Measurements from ENCODE around the gene TNS4.

The TNS4 gene

GRCh38 chr17:40532520-40533253 lies 31.3 kb upstream of the TNS4 start:
- H4K8ac ChIP-seq (ENCODE audit: low read depth, low read length): no peak overlapping the region
- peaks cover 1% of the 10 kb centered on the region for H3K4me1 ChIP-seq (ENCODE audit: control insufficient read depth, low read depth, low read length)
- no peak overlapping the region for H3K4me2 ChIP-seq (ENCODE audit: low read length)
- no peak overlapping the region for H3K23ac ChIP-seq (ENCODE audit: low read length)
- no peak overlapping the region for H3K18ac ChIP-seq (ENCODE audit: low read length)
- H3K36me3 ChIP-seq (ENCODE audit: control insufficient read depth, insufficient read depth, low read length): no peaks in the 10 kb centered on the region
- H3K27ac ChIP-seq (ENCODE audit: low read depth, low read length): no peak overlapping the region
- DNase-seq: no peak
- H3K4ac ChIP-seq (ENCODE audit: low read depth, low read length): peak overlapping the region; percentile 27
- H3K56ac ChIP-seq (ENCODE audit: low read length): peak overlapping the region; percentile 11
- no peaks in the 10 kb centered on the region for H3K27me3 ChIP-seq (ENCODE audit: insufficient read depth, low read length, poor library complexity)
- WGBS (ENCODE audit: extremely low coverage, insufficient coverage, low lambda C conversion rate): no CpG with 5 or more reads among the region's 6 CpGs
- H3K9ac ChIP-seq (ENCODE audit: low read length): no peak overlapping the region
- no peak overlapping the region for H2BK5ac ChIP-seq (ENCODE audit: low read length)
- no peak overlapping the region for H4K5ac ChIP-seq (ENCODE audit: low read length)
- no peaks in the 10 kb centered on the region for H3K79me1 ChIP-seq (ENCODE audit: low read length)
- H2AK5ac ChIP-seq (ENCODE audit: low read length): no peak overlapping the region
- H2BK15ac ChIP-seq (replicated peaks; ENCODE audit: low read depth): peak overlapping the region; percentile 9
- H2BK120ac ChIP-seq (ENCODE audit: low read depth, low read length): no peak overlapping the region
- no peak overlapping the region for H3K4me3 ChIP-seq (ENCODE audit: low read length)
- no peaks in the 10 kb centered on the region for H3K79me2 ChIP-seq (ENCODE audit: control insufficient read depth, insufficient read depth, low read length)

GRCh38 chr17:40531051-40531991 lies 29.9 kb upstream of the TNS4 start:
- Histone ChIP-seq H3K56ac (ENCODE audit: low read length) (peak overlapping the region; percentile 54), H4K5ac (ENCODE audit: low read length) (no peak overlapping the region), H3K9ac (ENCODE audit: low read length) (no peak overlapping the region), H3K36me3 (ENCODE audit: control insufficient read depth, insufficient read depth, low read length) (no peaks in the 10 kb centered on the region), H4K8ac (ENCODE audit: low read depth, low read length) (no peak overlapping the region), H3K18ac (ENCODE audit: low read length) (no peak overlapping the region), H2AK5ac (ENCODE audit: low read length) (peak overlapping the region; percentile 52), H2BK15ac (replicated peaks; ENCODE audit: low read depth) (no peak overlapping the region), H3K4ac (ENCODE audit: low read depth, low read length) (no peak overlapping the region), H3K27me3 (ENCODE audit: insufficient read depth, low read length, poor library complexity) (no peaks in the 10 kb centered on the region), H2BK5ac (ENCODE audit: low read length) (no peak overlapping the region), H3K27ac (ENCODE audit: low read depth, low read length) (no peak overlapping the region), H3K4me2 (ENCODE audit: low read length) (no peak overlapping the region), H3K4me1 (ENCODE audit: control insufficient read depth, low read depth, low read length) (peaks cover 1% of the 10 kb centered on the region), H3K79me1 (ENCODE audit: low read length) (no peaks in the 10 kb centered on the region), H3K4me3 (ENCODE audit: low read length) (no peak overlapping the region), H3K23ac (ENCODE audit: low read length) (no peak overlapping the region), H2BK120ac (ENCODE audit: low read depth, low read length) (no peak overlapping the region), H3K79me2 (ENCODE audit: control insufficient read depth, insufficient read depth, low read length) (no peaks in the 10 kb centered on the region)
- no CpG with 5 or more reads among the region's 15 CpGs for WGBS (ENCODE audit: extremely low coverage, insufficient coverage, low lambda C conversion rate)
- no peak for DNase-seq

- Histone ChIP-seq H3K56ac (ENCODE audit: low read length) (peak overlapping the region; percentile 54), H3K79me1 (ENCODE audit: low read length) (no peaks in the 10 kb centered on the region), H3K23ac (ENCODE audit: low read length) (no peak overlapping the region), H2BK5ac (ENCODE audit: low read length) (no peak overlapping the region), H3K4me2 (ENCODE audit: low read length) (no peak overlapping the region), H2BK120ac (ENCODE audit: low read depth, low read length) (no peak overlapping the region), H3K4ac (ENCODE audit: low read depth, low read length) (no peak overlapping the region), H2AK5ac (ENCODE audit: low read length) (peak overlapping the region; percentile 52), H4K8ac (ENCODE audit: low read depth, low read length) (no peak overlapping the region), H3K18ac (ENCODE audit: low read length) (no peak overlapping the region), H3K36me3 (ENCODE audit: control insufficient read depth, insufficient read depth, low read length) (no peaks in the 10 kb centered on the region), H3K27me3 (ENCODE audit: insufficient read depth, low read length, poor library complexity) (no peaks in the 10 kb centered on the region), H2BK15ac (replicated peaks; ENCODE audit: low read depth) (no peak overlapping the region), H3K4me3 (ENCODE audit: low read length) (no peak overlapping the region), H3K79me2 (ENCODE audit: control insufficient read depth, insufficient read depth, low read length) (no peaks in the 10 kb centered on the region), H3K9ac (ENCODE audit: low read length) (no peak overlapping the region), H4K5ac (ENCODE audit: low read length) (no peak overlapping the region), H3K4me1 (ENCODE audit: control insufficient read depth, low read depth, low read length) (peaks cover 1% of the 10 kb centered on the region), H3K27ac (ENCODE audit: low read depth, low read length) (no peak overlapping the region)
- no peak for DNase-seq
- WGBS (ENCODE audit: extremely low coverage, insufficient coverage, low lambda C conversion rate): no CpG with 5 or more reads among the region's 5 CpGs
These were observed 29.1 kb upstream of the TNS4 start for GRCh38 chr17:40530531-40530994.

GRCh38 chr17:40529991-40530390 lies 28.6 kb upstream of the TNS4 start:
- Histone ChIP-seq H2AK5ac (ENCODE audit: low read length) (no peak overlapping the region), H3K36me3 (ENCODE audit: control insufficient read depth, insufficient read depth, low read length) (no peaks in the 10 kb centered on the region), H3K4me1 (ENCODE audit: control insufficient read depth, low read depth, low read length) (peaks cover 1% of the 10 kb centered on the region), H3K4ac (ENCODE audit: low read depth, low read length) (no peak overlapping the region), H4K8ac (ENCODE audit: low read depth, low read length) (no peak overlapping the region), H3K18ac (ENCODE audit: low read length) (no peak overlapping the region), H2BK120ac (ENCODE audit: low read depth, low read length) (no peak overlapping the region), H2BK15ac (replicated peaks; ENCODE audit: low read depth) (no peak overlapping the region), H3K4me3 (ENCODE audit: low read length) (no peak overlapping the region), H3K27me3 (ENCODE audit: insufficient read depth, low read length, poor library complexity) (no peaks in the 10 kb centered on the region), H3K27ac (ENCODE audit: low read depth, low read length) (no peak overlapping the region), H3K79me2 (ENCODE audit: control insufficient read depth, insufficient read depth, low read length) (no peaks in the 10 kb centered on the region), H3K56ac (ENCODE audit: low read length) (no peak overlapping the region), H4K5ac (ENCODE audit: low read length) (no peak overlapping the region), H3K4me2 (ENCODE audit: low read length) (no peak overlapping the region), H3K23ac (ENCODE audit: low read length) (no peak overlapping the region), H3K9ac (ENCODE audit: low read length) (no peak overlapping the region), H3K79me1 (ENCODE audit: low read length) (no peaks in the 10 kb centered on the region), H2BK5ac (ENCODE audit: low read length) (no peak overlapping the region)
- WGBS (ENCODE audit: extremely low coverage, insufficient coverage, low lambda C conversion rate): no CpG with 5 or more reads among the region's 2 CpGs
- no peak for DNase-seq

- WGBS (ENCODE audit: extremely low coverage, insufficient coverage, low lambda C conversion rate): no CpG with 5 or more reads among the region's 10 CpGs
These were observed 27.4 kb upstream of the TNS4 start for GRCh38 chr17:40528692-40529417.

More at GRCh38 chr17:40528692-40529417, 27.4 kb upstream of the TNS4 start:
- H3K4me2 ChIP-seq (ENCODE audit: low read length): no peak overlapping the region
- no peaks in the 10 kb centered on the region for H3K27me3 ChIP-seq (ENCODE audit: insufficient read depth, low read length, poor library complexity)
- no peaks in the 10 kb centered on the region for H3K79me1 ChIP-seq (ENCODE audit: low read length)
- H3K23ac ChIP-seq (ENCODE audit: low read length): no peak overlapping the region
- no peaks in the 10 kb centered on the region for H3K79me2 ChIP-seq (ENCODE audit: control insufficient read depth, insufficient read depth, low read length)
- no peak overlapping the region for H2BK15ac ChIP-seq (replicated peaks; ENCODE audit: low read depth)
- H4K8ac ChIP-seq (ENCODE audit: low read depth, low read length): no peak overlapping the region
- H3K9ac ChIP-seq (ENCODE audit: low read length): no peak overlapping the region
- H2BK5ac ChIP-seq (ENCODE audit: low read length): no peak overlapping the region
- H3K56ac ChIP-seq (ENCODE audit: low read length): peak overlapping the region; percentile 11
- no peak overlapping the region for H2AK5ac ChIP-seq (ENCODE audit: low read length)
- peaks cover 1% of the 10 kb centered on the region for H3K4me1 ChIP-seq (ENCODE audit: control insufficient read depth, low read depth, low read length)
- no peak overlapping the region for H3K27ac ChIP-seq (ENCODE audit: low read depth, low read length)
- DNase-seq: no peak
- H3K4me3 ChIP-seq (ENCODE audit: low read length): no peak overlapping the region
- no peak overlapping the region for H2BK120ac ChIP-seq (ENCODE audit: low read depth, low read length)
- H4K5ac ChIP-seq (ENCODE audit: low read length): no peak overlapping the region
- no peaks in the 10 kb centered on the region for H3K36me3 ChIP-seq (ENCODE audit: control insufficient read depth, insufficient read depth, low read length)
- no peak overlapping the region for H3K4ac ChIP-seq (ENCODE audit: low read depth, low read length)
- no peak overlapping the region for H3K18ac ChIP-seq (ENCODE audit: low read length)
